Rectal smooth muscle tissue (tissue), 1 donor: ENCODE results near the gene PIAS1.
"Not testable (repeated sequence)": the region's sequence is repeated elsewhere in the genome, so short reads cannot be mapped to it uniquely, and the experiment has no call there.

Experiments used
- H3K27ac ChIP-seq: one replicate; pipeline ENCODE4 v1.7.0; 2013; ENCODE audit warnings: low read depth, low read length, inconsistent platforms
- H3K27me3 ChIP-seq: one replicate; pipeline ENCODE4 v1.7.0; 2013; ENCODE audit warnings: low read length; ENCODE audit not compliant: control insufficient read depth, insufficient read depth
- H3K36me3 ChIP-seq: one replicate; pipeline ENCODE4 v1.7.0; 2013; ENCODE audit warnings: low read length; ENCODE audit not compliant: control insufficient read depth, insufficient read depth
- H3K4me1 ChIP-seq: one replicate; pipeline ENCODE4 v1.7.0; 2013; ENCODE audit warnings: low read length; ENCODE audit not compliant: control insufficient read depth, insufficient read depth
- H3K4me3 ChIP-seq: one replicate; pipeline ENCODE4 v1.7.0; 2013; ENCODE audit warnings: low read length
- H3K9ac ChIP-seq: one replicate; pipeline ENCODE4 v1.7.0; 2013; ENCODE audit warnings: low read length

PIAS1 gene

GRCh38 chr15:68053701-68054627 is at the start of gene PIAS1:
PIAS1 (plus strand) TSS chr15:68054315; CDS start chr15:68054327, 12 bp downstream.
- no peaks in the 10 kb centered on the region for H3K27me3 ChIP-seq
- no peaks in the 10 kb centered on the region for H3K36me3 ChIP-seq
- peak within 1 kb of the TSS; percentile 92 for H3K4me3 ChIP-seq
- peaks cover 8% of the 10 kb centered on the region for H3K4me1 ChIP-seq
- peak within 1 kb of the TSS; percentile 39 for H3K9ac ChIP-seq
- H3K27ac ChIP-seq: peak within 1 kb of the TSS; percentile 88

DNA sequence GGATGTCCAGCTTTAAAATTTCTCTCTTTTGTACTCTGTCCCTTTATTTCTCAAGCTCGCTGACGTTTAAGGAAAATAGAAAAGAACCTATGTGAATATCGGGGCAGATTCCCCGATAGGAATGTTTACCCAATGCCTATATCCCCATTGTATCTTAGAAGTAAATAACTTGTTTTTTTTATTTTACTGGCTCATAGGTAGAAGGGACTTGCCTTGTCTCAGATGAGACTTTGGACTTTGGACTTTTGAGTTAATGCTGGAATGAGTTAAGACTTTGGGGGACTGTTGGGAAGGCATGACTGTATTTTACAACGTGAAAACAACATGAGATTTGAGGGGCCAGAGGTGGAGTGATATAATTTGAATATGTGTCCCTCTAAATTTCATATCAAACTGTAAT is 46.5 kb upstream of the PIAS1 start:
- not testable (repeated sequence) for H3K27ac ChIP-seq, H3K27me3 ChIP-seq, H3K4me1 ChIP-seq, H3K4me3 ChIP-seq, H3K36me3 ChIP-seq, H3K9ac ChIP-seq

DNA sequence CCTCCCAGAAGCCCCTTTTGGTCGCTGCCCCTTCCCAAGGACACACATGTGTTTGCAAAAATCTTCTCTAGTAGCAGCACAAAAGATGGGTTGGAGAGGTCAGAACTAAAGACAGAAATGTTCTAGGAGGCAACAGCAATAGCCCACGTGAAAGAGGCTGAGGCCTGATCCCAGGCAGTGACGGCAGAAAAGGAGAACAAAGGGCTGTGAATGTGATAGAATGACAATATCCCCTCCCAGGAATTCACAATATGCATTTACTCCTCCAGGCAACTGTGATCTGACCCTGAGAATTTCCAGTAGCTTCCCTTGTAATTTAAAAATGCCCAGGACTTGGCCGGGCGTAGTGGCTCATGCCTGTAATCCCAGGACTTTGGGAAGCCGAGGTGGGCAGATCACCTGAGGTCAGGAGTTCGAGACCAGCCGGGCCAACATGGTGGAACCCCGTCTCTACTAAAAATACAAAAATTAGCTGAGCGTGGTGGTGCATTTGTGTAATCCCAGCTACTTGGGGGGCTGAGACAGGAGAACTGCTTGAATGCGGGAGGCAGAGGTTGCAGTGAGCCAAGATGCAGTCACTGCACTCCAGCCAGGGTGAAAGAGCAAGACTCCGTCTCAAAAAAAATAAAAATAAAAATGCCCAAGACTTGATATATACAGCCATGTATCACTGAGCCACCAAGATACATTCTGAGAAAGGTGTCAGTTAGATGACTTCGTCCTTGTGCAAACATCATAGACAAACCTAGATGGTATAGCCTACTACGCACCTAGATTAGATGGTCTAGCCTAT is 43.6 kb upstream of the PIAS1 start:
- H3K4me1 ChIP-seq: no peaks in the 10 kb centered on the region
- no peak overlapping the region for H3K9ac ChIP-seq
- H3K27ac ChIP-seq: no peak overlapping the region
- no peaks in the 10 kb centered on the region for H3K36me3 ChIP-seq
- no peaks in the 10 kb centered on the region for H3K27me3 ChIP-seq
- no peak overlapping the region for H3K4me3 ChIP-seq

- H3K9ac ChIP-seq: no peak overlapping the region
- H3K27me3 ChIP-seq: no peaks in the 10 kb centered on the region
- H3K4me3 ChIP-seq: no peak overlapping the region
- no peaks in the 10 kb centered on the region for H3K36me3 ChIP-seq
- no peak overlapping the region for H3K27ac ChIP-seq
- no peaks in the 10 kb centered on the region for H3K4me1 ChIP-seq
Measured at GRCh38 chr15:68012911-68013310, 41.2 kb upstream of the PIAS1 start.

DNA sequence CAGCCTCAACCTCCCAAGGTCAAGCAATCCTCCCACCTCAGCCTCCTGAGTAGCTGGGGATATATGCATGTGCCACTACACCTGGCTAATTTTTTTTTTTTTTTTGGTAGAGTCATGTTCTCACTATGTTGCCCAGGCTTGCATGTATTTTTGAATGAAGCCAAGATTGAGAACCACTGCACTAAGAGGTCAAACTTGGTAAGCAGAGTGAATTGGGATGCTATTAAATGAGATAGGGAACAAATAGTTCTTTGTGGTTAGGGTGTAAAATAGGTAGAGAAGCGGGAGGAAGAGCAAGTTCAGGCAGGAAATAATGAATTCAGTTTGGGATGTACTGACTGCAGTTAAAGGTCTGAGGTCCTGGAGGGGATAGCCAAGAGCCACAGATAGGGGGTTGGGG is 39.9 kb upstream of the PIAS1 start:
- no peak overlapping the region for H3K4me3 ChIP-seq
- no peaks in the 10 kb centered on the region for H3K27me3 ChIP-seq
- no peak overlapping the region for H3K27ac ChIP-seq
- H3K36me3 ChIP-seq: no peaks in the 10 kb centered on the region
- H3K4me1 ChIP-seq: no peaks in the 10 kb centered on the region
- no peak overlapping the region for H3K9ac ChIP-seq

DNA sequence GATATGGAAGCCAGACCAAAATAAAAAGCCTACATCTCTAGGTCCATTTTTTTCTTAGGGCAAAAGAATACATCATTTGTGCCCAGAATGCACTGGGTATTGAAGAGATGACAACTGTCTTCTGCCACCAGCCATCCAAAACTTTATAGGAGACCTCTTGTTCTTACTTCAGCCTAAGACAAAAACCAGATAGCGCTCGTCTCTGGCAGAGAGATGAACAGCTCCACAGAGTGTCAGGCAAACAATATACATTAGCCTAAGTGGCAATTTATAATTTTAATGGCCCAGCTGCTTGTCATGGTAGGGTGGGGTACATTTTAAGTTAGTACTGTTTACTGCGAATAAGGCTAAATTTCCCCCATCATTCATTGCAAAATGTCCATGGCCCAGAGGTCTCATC is 38.9 kb upstream of the PIAS1 start:
- Histone ChIP-seq H3K27me3 (no peaks in the 10 kb centered on the region), H3K36me3 (no peaks in the 10 kb centered on the region), H3K9ac (no peak overlapping the region), H3K4me3 (no peak overlapping the region), H3K27ac (no peak overlapping the region), H3K4me1 (no peaks in the 10 kb centered on the region)

GRCh38 chr15:68017201-68017600 is 36.9 kb upstream of the PIAS1 start:
- Histone ChIP-seq H3K4me3 (no peak overlapping the region), H3K27me3 (no peaks in the 10 kb centered on the region)

GRCh38 chr15:68018797-68019444 is 35.2 kb upstream of the PIAS1 start:
- Histone ChIP-seq H3K27me3 (no peaks in the 10 kb centered on the region), H3K9ac (no peak overlapping the region), H3K4me3 (no peak overlapping the region), H3K4me1 (no peaks in the 10 kb centered on the region), H3K36me3 (no peaks in the 10 kb centered on the region), H3K27ac (no peak overlapping the region)

More at GRCh38 chr15:68017201-68017600, 36.9 kb upstream of the PIAS1 start:
- no peaks in the 10 kb centered on the region for H3K36me3 ChIP-seq
- H3K9ac ChIP-seq: no peak overlapping the region
- no peaks in the 10 kb centered on the region for H3K4me1 ChIP-seq
- no peak overlapping the region for H3K27ac ChIP-seq

DNA sequence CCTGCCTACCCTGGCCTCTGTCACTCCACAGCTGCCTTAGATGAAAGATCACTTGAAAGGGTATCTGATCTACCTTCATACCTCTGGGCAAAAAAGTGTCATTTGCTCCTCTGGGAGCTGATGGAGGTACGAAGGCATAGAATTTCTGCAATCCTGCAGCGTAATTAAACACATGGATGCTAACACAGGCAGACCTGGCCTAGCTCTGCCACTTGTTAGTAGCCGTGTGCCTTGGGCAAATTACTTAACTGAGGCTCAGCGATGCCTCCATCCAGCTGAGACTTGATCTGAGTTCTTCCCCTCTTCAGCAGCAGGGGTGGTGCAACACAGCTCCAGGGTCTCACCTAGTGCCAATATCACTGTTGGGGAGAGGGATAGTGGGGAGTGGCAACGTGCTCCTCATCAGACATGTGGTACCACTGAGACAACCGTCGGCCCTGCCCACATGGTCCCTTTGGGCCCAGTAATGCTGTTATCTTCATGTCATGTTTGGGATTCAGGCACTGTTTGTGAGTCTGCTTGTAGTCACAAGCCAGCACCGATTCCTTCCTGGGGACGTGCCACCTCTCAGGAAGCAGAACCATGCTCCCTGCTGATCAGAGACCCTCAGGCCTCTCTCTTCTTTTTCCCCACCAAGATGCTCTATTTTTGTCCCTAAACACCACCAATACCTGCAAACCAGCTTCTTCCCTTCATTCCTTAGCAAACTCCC is 34.1 kb upstream of the PIAS1 start:
- Histone ChIP-seq H3K27ac (no peak overlapping the region), H3K4me1 (no peaks in the 10 kb centered on the region), H3K36me3 (no peaks in the 10 kb centered on the region), H3K9ac (no peak overlapping the region), H3K27me3 (no peaks in the 10 kb centered on the region), H3K4me3 (no peak overlapping the region)

GRCh38 chr15:68020685-68021084 is 33.4 kb upstream of the PIAS1 start:
- no peaks in the 10 kb centered on the region for H3K4me1 ChIP-seq
- H3K9ac ChIP-seq: no peak overlapping the region
- H3K27me3 ChIP-seq: no peaks in the 10 kb centered on the region
- no peak overlapping the region for H3K4me3 ChIP-seq
- H3K27ac ChIP-seq: no peak overlapping the region
- no peaks in the 10 kb centered on the region for H3K36me3 ChIP-seq

DNA sequence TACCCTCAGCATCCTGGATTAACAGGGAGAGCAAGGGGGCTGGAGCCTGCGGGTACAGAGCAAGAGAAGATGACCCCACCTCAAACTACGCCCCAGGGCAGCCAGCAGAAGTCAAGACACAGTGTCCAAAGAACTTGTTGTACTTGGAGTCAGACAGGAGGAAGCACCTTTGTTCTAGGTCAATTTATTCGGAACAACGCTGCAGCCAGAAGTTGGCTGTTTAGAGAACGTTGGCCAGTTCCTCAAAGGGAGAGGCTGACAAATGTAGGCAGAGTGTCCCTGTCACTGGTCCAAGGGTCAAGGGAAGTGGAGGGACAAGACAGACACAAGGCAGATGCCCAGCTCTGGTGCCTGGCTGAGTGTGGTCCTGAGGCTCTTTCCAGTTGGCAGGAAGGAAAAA is 32.1 kb upstream of the PIAS1 start:
- no peaks in the 10 kb centered on the region for H3K36me3 ChIP-seq
- no peaks in the 10 kb centered on the region for H3K4me1 ChIP-seq
- H3K9ac ChIP-seq: no peak overlapping the region
- no peak overlapping the region for H3K27ac ChIP-seq
- H3K27me3 ChIP-seq: no peaks in the 10 kb centered on the region
- H3K4me3 ChIP-seq: no peak overlapping the region
